HepG2 (cell line): ENCODE data around the gene PPP1R14D. TPM values are rescaled to one million over a fixed set of nuclear protein-coding genes. Genes with fewer than 3 reads are reported as not detected.

Experiments used
- AKNA ChIP-seq: sonication (generic); formaldehyde crosslinking; IDR thresholded peaks from 2 replicates; pipeline ENCODE4 v1.4.0; 2020; ENCODE audit warnings: missing genetic modification reagents, borderline replicate concordance
- ARID5B ChIP-seq: IDR thresholded peaks from 2 replicates; pipeline ENCODE4 v1.4.0; 2020; ENCODE audit warnings: mild to moderate bottlenecking, missing genetic modification reagents
- ATF2 ChIP-seq: sonication (generic); formaldehyde crosslinking; IDR thresholded peaks from 2 replicates; pipeline ENCODE4 v1.4.0; 2020; ENCODE audit warnings: missing genetic modification reagents
- EHMT2 ChIP-seq: fragments of 200-600 bp; sonication (generic); IDR thresholded peaks from 2 replicates; pipeline ENCODE4 v1.7.0; 2017; ENCODE audit warnings: antibody characterized with exemption, low read depth, low read length, borderline replicate concordance
- EP300 ChIP-seq, 3 experiments: sonication (generic) in 1 of 3; formaldehyde crosslinking in 1 of 3; IDR thresholded peaks; 2 replicates each; pipeline versions ENCODE4 v1.5.1 to v1.6.1; 2011 to 2020; ENCODE audit warnings: low read depth in 2 of 3, low read length in 2 of 3, borderline replicate concordance in 1 of 3, improper control_type of control experiment in 1 of 3, mild to moderate bottlenecking in 1 of 3, missing genetic modification reagents in 1 of 3, moderate library complexity in 1 of 3
- FOXK1 ChIP-seq: sonication (generic); formaldehyde crosslinking; IDR thresholded peaks from 2 replicates; pipeline ENCODE4 v1.4.0; 2020; ENCODE audit warnings: low read depth, missing genetic modification reagents, borderline replicate concordance
- HOXA9 ChIP-seq: sonication (generic); formaldehyde crosslinking; IDR thresholded peaks from 2 replicates; pipeline ENCODE4 v1.8.1; 2022; ENCODE audit warnings: missing genetic modification reagents, mild to moderate bottlenecking, moderate library complexity, borderline replicate concordance
- JUN ChIP-seq: sonication (generic); formaldehyde crosslinking; IDR thresholded peaks from 2 replicates; pipeline ENCODE4 v1.4.0; 2020; ENCODE audit warnings: mild to moderate bottlenecking, missing genetic modification reagents
- RXRB ChIP-seq: IDR thresholded peaks from 2 replicates; pipeline ENCODE4 v1.6.1; 2016; ENCODE audit warnings: borderline replicate concordance, missing genetic modification reagents, missing compliant biosample characterization
- SAP130 ChIP-seq: IDR thresholded peaks from 2 replicates; pipeline ENCODE4 v1.6.1; 2016; ENCODE audit warnings: low read depth
- SOX13 ChIP-seq, 3 experiments: fragments of 450-650 bp in 1 of 3; sonication (generic) in 1 of 3; formaldehyde crosslinking in 1 of 3; IDR thresholded peaks in 2 of 3; conservative IDR thresholded peaks in 1 of 3; 2 replicates each; pipeline versions ENCODE4 v1.5.0 to v1.6.1; 2016 to 2020; ENCODE audit warnings: antibody characterized with exemption in 1 of 3, mild to moderate bottlenecking in 1 of 3, missing compliant biosample characterization in 1 of 3, missing genetic modification reagents in 1 of 3, moderate library complexity in 1 of 3
- SOX5 ChIP-seq: IDR thresholded peaks from 2 replicates; pipeline ENCODE4 v1.6.1; 2016; ENCODE audit warnings: borderline replicate concordance
- TARDBP ChIP-seq: sonication (generic); formaldehyde crosslinking; IDR thresholded peaks from 2 replicates; pipeline ENCODE4 v1.8.0; 2022; ENCODE audit warnings: mild to moderate bottlenecking, missing genetic modification reagents
- TEAD3 ChIP-seq: optimal IDR thresholded peaks from 2 replicates; pipeline ENCODE3; 2016; ENCODE audit warnings: borderline replicate concordance
- polyA plus RNA-seq, 8 experiments: library from polyadenylated mRNA; depleted of rRNA in 3 of 8; stranded (reverse) in 7 of 8; unstranded in 1 of 8; fragments of >200 nt; fragmentation: Illumina TruSeq in 4 of 8; extraction: Trizol in 4 of 8; gene quantifications; 2 replicates each; pipeline versions ENCODE4 v1.2.1 to v1.2.3, GENCODE V29; 2011 to 2016; ENCODE audit warnings: low read depth in 4 of 8, missing spikeins in 1 of 8, mixed read lengths in 1 of 8; ENCODE audit not compliant: insufficient read depth in 1 of 8
- total RNA-seq, 5 experiments: library from RNA; depleted of rRNA; stranded (reverse); fragments of >200 nt; fragmentation: Illumina TruSeq; extraction: Trizol; gene quantifications; 2 replicates each; pipeline ENCODE4 v1.2.3, GENCODE V29; 2016; ENCODE audit warnings: low read depth in 1 of 5

Gene PPP1R14D
- total and polyA plus RNA-seq, 2 of the 13 experiments (the other 11 are each of a cell fraction or from before 2014, with no cell fraction given), result 0.53 to 0.55 TPM

DNA sequence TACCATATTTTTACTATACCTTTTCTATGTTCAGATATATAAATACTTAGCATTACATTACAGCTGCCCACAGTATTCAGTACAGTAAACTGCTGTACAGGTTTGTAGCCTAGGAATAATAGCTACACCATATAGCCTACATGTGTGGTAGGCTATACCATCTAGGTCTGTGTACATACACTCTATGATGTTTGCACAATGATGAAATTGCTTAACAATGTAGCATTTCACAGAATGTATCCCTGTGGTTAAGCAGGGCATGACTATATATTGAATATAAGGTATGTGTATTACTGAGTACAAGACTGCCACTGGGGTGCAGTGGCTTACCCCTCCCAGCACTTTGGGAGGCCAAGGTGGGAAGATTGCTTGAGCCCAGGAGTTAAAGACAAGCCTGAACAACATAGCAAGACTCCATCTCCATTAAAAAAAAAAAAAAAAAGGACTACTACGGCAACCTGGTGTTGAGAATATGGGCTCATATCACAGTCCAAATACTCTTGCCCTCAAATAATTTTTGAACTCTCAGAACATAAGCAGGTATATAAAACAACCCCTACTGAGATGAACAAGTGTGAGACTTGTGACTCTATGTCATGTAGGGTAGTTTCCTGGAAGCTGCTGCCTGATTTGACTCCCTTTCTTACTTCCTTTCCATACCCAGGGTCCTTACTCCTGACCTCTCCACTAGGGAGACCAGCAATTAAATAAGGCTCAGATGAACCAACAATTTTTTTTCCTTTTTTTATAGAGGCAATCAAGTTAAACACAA is 4.8 kb downstream of the PPP1R14D start (continued):
- TF ChIP-seq AKNA (CRISPR knock-in tag) (no peak), SOX13 (IDR thresholded peaks at IDR 0.05) (no peak), SOX13 (CRISPR knock-in tag; conservative IDR thresholded peaks at IDR 0.05 in 1 of 2, IDR thresholded peaks at IDR 0.05 in 1 of 2) (peak in 1 of 2 experiments; percentile 69; a peak in 2 of 4 replicates), FOXK1 (peak; percentile 27; the same call in 1 of the 2 replicates), SAP130 (CRISPR knock-in tag) (peak; percentile 67), HOXA9 (CRISPR knock-in tag) (no peak), TARDBP (CRISPR knock-in tag) (peak; percentile 38; the same call in 1 of the 2 replicates), ATF2 (CRISPR knock-in tag) (peak; percentile 84), SOX5 (CRISPR knock-in tag) (peak; percentile 59; the same call in 1 of the 2 replicates), JUN (CRISPR knock-in tag) (0 out of 2 replicates have a peak, but pooled peaks have one; percentile 49), EP300 (IDR thresholded peaks at IDR 0.05; ENCODE audit: low read depth in 2 of 2, low read length in 2 of 2) (peak in 1 of 2 experiments; percentile 57; a peak in 2 of 4 replicates), EP300 (CRISPR knock-in tag; IDR thresholded peaks at IDR 0.05; ENCODE audit: borderline replicate concordance) (no peak; the same call in 1 of the 2 replicates), TEAD3 (CRISPR knock-in tag) (peak; percentile 52), EHMT2 (0 out of 2 replicates have a peak, but pooled peaks have one; percentile 49), ARID5B (CRISPR knock-in tag) (peak; percentile 77), RXRB (peak; percentile 41; the same call in 1 of the 2 replicates)
